GM12872 (cell line): ENCODE results near the gene CD52.
A peak's percentile ranks its signal among the peaks of the same experiment; 100 is the strongest.

Experiments used
- TF ChIP-seq, protein P1 (sequence below): IDR thresholded peaks from 3 replicates; pipeline ENCODE4 v1.5.1; 2011; ENCODE audit warnings: low read depth, mild to moderate bottlenecking, low read length, moderate library complexity; ENCODE audit not compliant: insufficient read depth

CD52 gene

DNA sequence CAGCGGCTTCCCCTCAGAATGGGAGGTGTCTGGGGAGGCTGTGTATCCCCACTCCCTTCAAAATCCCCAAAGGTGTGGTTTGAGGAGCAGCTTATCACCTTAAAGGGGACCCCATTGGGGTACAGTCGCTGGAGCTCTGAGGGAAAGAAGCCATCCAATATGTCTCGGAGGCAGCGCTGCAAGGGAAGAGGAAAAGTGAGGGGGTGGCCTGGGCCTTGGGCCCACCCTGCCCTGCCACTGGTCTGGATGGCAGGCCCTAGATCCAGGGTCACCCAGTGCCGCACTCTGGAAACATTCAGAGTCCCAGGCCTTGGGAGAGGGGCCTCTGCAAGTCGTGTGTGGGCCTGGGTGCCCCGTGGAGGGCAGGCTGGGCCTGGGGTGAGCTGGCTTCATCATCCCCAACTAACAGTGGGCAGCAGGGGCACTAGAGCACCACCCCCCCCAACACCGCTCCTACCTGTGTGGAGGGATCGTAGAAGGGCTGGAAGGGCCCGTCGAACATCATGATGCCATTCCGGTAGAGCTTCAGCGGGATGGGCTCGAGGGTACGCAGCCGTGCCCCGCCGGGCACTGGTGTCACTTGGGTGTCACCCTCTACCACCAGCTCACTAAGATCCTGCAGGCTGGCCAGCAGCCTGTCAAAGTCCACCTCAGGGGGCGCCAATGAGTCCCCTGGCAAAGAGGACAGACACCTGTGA is 32.2 kb upstream of the CD52 start:
- TF ChIP-seq, protein P1, sequence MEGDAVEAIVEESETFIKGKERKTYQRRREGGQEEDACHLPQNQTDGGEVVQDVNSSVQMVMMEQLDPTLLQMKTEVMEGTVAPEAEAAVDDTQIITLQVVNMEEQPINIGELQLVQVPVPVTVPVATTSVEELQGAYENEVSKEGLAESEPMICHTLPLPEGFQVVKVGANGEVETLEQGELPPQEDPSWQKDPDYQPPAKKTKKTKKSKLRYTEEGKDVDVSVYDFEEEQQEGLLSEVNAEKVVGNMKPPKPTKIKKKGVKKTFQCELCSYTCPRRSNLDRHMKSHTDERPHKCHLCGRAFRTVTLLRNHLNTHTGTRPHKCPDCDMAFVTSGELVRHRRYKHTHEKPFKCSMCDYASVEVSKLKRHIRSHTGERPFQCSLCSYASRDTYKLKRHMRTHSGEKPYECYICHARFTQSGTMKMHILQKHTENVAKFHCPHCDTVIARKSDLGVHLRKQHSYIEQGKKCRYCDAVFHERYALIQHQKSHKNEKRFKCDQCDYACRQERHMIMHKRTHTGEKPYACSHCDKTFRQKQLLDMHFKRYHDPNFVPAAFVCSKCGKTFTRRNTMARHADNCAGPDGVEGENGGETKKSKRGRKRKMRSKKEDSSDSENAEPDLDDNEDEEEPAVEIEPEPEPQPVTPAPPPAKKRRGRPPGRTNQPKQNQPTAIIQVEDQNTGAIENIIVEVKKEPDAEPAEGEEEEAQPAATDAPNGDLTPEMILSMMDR: peak; percentile 74

DNA sequence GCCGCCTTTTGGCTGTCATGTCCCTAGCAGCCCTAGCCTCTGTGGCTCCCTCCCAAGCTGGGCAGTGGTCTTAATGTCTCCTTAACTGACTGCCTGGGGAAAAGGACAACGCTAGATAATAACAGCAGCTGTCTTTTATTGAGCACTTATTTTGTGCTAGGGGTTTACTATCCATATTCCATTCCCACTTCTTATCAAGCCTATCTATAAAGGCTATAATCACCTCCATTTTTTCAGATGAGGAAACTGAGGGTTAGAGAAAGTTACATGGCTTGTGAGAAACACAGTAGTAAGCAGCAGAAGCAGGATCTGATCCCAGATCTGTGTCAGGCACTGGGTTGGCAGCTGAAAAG is 31.7 kb upstream of the CD52 start:
- TF ChIP-seq, protein P1: no peak

DNA sequence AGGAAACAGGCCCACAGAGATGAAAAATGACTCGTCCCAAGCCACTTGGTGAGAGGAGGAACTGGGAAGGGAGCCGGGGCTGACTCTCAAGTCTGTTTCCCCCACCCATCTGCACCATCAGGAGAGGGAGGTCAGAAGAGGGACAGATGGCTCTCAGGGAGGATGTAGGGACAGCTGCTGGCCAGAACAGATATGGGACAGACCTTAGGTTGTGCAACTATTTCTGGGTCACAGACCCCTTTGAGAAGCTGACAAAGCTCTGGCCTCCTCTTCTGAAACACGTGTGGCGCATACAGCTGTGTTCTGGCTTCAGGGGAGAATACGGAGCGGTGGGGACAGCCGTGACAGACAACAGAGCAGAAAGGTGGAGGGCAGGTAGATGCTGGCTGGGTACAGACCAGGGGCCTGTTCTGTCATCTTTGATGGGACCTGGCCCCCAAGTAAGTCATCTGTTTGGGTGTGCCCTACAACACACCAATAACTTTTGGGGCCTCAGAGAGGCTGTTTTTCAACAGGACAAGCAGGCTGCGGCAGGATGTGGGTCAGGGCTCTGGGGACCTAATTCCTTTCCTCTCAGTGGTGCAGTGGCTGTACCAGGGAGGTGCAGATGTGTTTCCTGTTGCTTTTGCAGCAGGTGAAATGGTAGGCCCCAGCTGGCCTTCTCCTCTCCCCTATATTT is 30.6 kb upstream of the CD52 start:
- TF ChIP-seq, protein P1: no peak

DNA sequence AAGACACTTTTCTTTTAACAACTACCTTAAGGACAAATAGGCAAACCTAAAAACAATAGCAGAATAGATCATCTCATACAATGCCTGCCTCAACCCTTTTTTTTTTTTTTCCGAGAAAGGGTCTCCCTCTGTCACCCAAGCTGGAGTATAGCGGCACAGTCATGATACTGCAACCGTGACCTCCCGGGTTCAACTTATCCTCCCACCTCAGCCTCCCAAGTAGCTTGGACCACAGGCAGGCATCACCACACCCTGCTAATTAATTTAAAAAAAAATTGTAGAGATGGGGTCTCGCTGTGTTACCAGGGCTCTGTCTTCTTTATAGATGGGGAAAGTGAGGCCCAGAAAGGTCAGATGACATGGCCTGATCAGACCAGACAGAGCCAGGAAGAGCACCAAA is 29.9 kb upstream of the CD52 start:
- TF ChIP-seq, protein P1: no peak

DNA sequence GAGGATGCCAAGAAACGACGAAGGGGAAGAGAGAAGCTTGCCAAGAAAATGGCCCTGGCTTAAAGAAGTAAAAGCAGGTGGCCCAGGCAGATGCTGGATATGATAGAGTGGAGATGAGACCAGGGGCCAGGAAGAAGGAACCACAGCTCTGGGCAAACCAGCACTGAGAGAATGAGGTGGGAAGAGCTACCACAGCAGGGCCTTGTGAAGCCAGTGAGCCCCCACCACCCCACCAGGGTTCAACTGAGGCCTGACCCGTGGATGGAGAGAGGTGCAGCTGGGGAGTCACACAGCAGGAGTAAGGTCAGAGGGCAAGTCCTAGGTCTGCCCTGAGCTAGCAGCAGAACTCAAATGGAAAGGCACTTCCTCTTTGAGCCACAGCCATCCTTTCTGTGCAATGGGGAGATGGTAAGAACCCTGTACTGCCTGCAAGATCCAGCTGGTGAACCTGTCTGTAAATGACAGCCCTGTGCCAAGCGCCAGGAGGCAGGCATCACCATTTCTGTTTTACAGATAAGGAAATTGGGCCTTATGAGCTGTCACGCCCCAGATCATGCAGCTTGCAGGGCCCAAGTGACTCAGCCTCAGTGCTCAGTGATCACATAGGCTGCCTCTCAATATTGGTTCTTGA is 29.3 kb upstream of the CD52 start:
- TF ChIP-seq, protein P1: no peak

DNA sequence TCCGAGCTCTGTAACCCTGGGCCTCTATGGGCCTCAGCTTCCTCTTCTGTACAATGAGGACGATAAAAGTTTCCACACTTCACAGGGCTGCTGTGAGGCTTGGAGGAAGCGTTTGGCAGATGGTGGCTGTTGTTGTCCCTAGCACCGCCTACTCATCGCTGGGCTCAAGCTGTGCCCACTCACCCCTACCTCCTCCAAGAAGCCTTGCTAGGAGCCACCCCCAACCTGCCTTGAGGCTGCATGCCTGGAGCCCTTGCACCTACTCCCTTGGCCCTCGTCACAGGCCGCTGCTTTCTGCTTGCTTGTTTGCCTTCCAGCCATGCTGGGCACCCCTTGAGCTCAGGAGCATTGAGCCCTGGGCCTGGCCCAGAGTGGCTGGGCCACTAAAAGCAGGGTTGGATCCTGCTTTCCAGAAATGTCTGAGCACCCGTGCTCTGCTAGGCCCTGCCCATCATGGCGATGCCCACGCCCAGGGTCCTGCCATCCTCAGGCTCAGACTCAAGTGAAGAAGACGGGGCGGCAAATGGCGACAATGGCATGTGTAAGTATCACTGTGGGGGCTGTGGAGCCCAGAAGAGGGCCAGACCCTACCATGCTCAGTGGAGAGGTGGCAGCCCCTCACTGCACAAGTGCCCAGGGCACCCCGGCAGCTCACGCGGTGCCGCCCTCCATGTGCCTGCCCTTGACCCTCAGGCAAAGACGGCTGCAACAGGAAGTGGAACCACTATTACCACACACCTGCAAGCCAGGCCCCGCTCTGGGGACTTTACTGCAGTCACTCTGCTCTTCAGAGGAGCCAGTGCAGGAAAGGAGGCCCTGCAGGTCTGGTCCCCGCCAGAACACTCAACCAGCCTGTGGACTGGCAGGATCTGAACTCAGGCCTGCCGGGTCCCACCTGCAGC is 28.3 kb upstream of the CD52 start:
- TF ChIP-seq, protein P1: no peak
